Cerebellar cortex (tissue), 1 donor: ENCODE measurements around the gene YY1.
"Not testable (repeated sequence)": the region's sequence is repeated elsewhere in the genome, so short reads cannot be mapped to it uniquely, and the experiment has no call there.

Source experiments
- DNase-seq: peaks from one replicate; pipeline ENCODE4 v3.0.0-alpha.2; 2015; ENCODE audit warnings: low spot score

The YY1 gene

DNA sequence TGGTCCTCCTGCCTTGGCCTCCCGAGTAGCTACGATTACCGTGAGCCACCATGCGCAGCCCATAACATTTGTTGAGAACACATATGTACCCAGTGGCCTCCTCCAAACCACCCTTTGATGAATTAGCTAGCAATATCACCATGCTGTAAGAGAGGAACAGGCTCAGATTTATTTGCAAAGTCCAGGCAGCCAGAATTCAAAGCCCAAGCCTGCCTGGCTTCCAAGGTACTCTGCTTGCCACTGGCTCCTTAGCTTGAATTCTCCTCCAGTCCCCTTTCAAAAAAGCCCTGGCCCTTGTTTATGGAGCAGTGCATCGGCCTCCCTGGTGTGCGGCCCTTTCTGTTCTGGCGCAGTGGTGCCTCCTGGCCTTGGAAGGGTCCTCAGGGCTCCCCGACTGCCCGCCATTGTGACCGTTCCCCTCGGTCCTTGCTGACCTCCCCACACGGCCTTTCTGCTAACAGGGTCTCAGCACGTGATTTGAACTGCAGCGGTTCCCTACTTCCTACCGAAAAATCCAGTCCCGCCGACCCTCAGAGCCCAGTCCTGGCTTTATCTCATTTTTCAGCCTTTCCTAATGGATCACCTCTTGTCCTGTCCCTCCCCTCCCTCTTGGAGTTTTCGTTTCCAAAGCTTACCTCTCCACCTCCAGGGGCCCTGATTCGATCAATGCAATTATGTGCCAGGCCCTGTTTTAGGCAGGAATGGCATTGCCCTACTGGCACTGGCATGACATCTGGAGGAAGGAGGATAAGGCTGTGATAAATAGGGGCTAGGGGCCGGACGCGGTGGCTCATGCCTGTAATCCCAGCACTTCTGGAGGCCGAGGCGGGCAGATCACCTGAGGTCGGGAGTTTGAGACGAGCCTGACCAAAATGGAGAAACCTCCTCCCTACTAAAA lies 45.3 kb downstream of the YY1 start:
- DNase-seq: no peak

GRCh38 chr14:100285021-100285912 lies 46.3 kb downstream of the YY1 start:
- DNase-seq: peak; percentile 37

DNA sequence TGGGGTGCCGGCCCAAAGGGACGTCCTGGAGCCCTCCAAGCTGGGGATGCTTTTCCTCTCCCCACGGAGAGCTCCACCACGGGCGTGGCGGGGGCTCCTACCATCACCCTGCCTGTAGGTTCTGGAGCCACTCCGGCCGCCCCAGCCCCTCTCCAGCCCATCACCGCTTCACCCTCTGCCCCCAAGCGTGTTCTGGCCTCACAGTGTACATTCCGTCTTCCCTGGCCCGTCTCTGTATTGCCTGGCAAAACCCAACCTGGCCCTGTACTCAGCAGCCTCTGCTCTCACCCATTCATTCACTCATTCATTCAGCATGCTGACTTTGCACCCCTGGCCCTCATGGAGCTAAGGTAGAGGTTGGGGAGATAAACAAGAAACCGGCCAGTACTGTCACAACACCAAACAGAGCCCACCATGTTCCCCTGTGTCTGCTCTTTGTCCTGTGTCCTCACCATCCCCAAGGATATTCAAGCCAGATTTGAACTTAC lies 47.0 kb downstream of the YY1 start:
- DNase-seq: no peak

DNA sequence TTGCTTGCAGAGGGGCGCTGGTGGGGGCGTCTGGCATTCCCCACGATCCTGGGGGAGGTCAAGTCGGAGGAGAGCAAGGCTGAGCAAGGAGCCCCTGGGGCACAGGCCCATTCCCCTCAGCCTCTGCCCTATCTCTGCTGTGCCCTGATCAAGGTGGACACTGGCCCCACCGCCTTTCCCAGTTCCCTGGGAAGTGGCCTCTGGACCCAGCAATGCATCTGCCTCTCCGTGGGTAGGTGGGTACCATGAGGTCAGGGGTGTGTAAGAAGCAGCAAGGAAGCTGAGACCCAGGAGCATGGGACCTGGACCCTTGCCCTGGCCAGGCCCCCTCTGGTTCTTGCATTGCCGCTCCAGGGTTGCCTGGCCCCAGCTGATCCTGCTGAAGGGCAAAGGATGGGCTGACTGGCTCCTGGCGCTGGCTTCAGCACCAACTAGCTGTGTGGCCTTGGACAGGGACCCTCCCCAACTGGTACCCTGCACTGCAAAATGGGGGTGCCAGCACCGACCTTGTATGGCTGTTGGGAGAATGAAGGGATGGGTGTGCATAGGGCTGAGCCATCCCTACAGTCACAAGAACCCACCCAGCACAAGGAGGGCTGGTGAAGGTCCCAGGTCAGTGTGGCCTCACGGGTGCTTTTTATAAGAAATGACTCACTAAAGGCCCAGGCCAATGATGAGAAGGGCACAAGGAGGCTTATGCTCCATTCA lies 47.7 kb downstream of the YY1 start:
- DNase-seq: no peak

GRCh38 chr14:100287202-100287997 lies 48.5 kb downstream of the YY1 start:
- no peak for DNase-seq

- not testable (repeated sequence) for DNase-seq
These were observed 49.0 kb downstream of the YY1 start for GRCh38 chr14:100287998-100288295.

GRCh38 chr14:100288382-100289185 lies 49.6 kb downstream of the YY1 start:
- DNase-seq: no peak

DNA sequence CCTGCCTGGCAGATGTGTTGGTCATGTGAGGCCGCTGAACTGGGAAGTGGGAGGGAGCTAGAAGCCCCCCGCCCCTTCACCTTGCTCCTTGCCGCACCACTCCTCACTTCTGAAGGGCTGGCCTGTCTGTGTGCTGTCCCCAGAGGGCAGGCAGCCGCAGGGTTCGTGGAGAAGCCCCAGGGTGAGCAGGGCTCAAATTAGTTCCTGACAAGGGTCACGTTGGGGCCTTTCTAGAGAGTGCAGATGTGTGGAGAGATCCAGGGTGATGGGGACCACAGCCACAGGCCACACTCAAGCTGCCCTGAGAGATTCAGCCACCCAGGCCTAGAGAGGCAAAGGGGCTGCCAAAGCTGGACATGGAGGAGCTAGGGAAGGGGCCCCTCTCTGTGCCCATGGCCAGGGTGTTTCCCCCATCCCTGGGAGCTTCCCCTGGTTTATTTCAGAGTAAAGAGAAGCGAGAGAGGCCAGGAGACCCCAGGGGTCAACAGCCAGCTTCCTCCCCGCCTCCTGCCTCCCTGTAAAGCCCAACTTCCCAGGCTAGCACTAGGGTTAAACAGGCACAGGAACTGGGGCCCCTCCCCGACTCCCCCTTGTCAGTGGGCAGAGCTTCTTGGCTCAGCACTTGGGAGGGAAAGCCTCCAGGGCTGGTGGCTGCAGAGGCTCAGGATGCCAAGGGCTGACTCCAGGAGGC lies 51.1 kb downstream of the YY1 start:
- no peak for DNase-seq

DNA sequence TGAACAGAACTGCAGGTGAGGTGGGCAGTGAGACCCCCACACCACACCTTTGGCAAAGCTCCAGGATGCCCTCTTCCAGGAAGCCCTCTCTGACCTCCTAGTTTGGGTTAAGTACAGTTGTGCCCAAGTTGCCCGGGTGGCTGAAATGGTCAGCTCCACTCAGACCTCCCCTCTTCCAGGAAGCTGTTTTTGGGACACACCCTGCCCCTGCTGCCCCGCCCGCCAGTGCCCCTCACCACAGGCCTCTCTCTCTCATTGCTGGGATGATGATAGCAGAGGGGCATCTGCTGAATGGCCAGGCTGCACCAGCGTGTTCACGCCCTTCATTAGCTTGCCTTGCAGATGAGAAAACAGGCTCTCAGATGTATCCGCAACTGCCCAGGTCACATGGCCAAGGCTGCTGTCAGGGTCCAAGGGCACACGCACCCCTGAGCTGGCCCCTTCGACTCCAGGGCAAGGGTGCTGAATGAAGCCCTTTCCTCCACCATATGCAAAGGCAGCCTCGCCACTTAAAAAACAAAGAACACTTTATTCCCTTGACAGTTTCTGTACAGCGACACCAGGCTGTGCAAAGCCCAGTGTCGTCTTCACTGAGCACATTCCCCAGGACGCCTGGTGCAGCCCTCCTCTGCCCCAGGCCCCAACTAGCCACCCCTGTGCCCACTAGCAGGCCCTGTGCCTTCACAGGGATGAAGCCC lies 51.8 kb downstream of the YY1 start:
- no peak for DNase-seq

GRCh38 chr14:100291305-100292075 lies 52.5 kb downstream of the YY1 start:
- no peak for DNase-seq

- DNase-seq: no peak
These were observed 53.4 kb downstream of the YY1 start for GRCh38 chr14:100292301-100292775.

DNA sequence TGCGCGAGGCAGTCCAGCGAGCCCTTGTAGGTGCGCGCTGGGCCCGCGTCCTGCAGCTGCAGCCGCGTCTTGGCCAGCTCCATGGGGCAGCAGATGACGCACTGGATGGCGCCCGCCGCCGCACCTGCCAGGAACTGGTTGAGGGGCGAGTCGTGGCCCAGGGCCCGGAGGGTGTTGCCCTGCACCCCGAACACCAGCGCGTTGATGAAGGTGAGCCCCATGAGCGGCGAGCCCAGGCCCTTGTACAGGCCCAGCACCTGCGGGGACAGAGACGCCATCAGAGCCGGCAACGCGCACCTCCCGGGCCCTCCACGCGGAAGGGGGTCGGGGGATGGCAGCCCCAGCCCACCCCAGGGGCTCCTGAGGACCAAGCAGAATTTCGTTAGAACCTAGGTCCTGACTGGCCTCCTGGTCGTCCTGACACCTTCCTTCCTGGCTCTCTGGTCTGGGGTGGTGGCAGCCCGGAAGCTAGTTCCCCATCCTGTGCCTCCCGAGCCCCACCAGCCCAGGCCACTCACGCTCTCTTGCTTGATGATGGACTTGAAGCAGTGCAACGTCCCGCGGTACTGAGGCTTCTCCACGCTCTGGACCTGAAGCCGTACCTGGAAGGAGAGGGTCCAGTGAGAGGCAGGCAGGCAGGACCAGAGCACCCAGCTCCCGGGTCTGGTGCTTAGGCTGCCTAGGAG lies 54.0 kb downstream of the YY1 start:
- no peak for DNase-seq

- no peak for DNase-seq
These were observed 54.7 kb downstream of the YY1 start for GRCh38 chr14:100293497-100294212.

GRCh38 chr14:100294213-100294962 lies 55.4 kb downstream of the YY1 start:
- DNase-seq: no peak

GRCh38 chr14:100294963-100295330 lies 56.0 kb downstream of the YY1 start:
- DNase-seq: no peak

- no peak for DNase-seq
These were observed 56.6 kb downstream of the YY1 start for GRCh38 chr14:100295376-100296105.
